ENCODE measurements around the gene KRT20. TPM values are rescaled to one million over a fixed set of nuclear protein-coding genes. Genes with fewer than 3 reads are reported as not detected.
"Not testable (repeated sequence)": the region's sequence is repeated elsewhere in the genome, so short reads cannot be mapped to it uniquely, and the experiment has no call there.

The KRT20 gene
- total RNA-seq, 6 experiments from 2014 or later, result not detected

GRCh38 chr17:40922239-40922638, 37.2 kb upstream of the KRT20 start:
- WGBS (ENCODE audit: insufficient coverage, low coverage, low lambda C conversion rate, missing lambda C conversion rate), result 47% methylated on average over 2 of the region's 2 CpGs
- no peak for TF ChIP-seq CTCF (IDR thresholded peaks at IDR 0.05)
- TF ChIP-seq POLR2A (IDR thresholded peaks at IDR 0.05), result no peak
- H3K27ac ChIP-seq, result no peak overlapping the region
- H3K9me3 ChIP-seq, result no peaks in the 10 kb centered on the region
- H3K4me3 ChIP-seq, result no peak overlapping the region
- no peaks in the 10 kb centered on the region for H3K27me3 ChIP-seq
- intact Hi-C loops (cut with DNase I), result no loop called here
- peak in 1 of 4 donors; percentile 79 for ATAC-seq
- no peak for DNase-seq
- no peaks in the 10 kb centered on the region for H3K36me3 ChIP-seq
- no peaks in the 10 kb centered on the region for H3K4me1 ChIP-seq

- no peak overlapping the region for H3K4me3 ChIP-seq
- H3K9me3 ChIP-seq, result no peaks in the 10 kb centered on the region
- no peak overlapping the region for H3K27ac ChIP-seq
- no peaks in the 10 kb centered on the region for H3K36me3 ChIP-seq
- TF ChIP-seq CTCF (IDR thresholded peaks at IDR 0.05) (no peak), POLR2A (IDR thresholded peaks at IDR 0.05) (no peak)
- 79% methylated on average over 2 of the region's 2 CpGs for WGBS (ENCODE audit: insufficient coverage, low coverage, low lambda C conversion rate, missing lambda C conversion rate)
- H3K4me1 ChIP-seq, result no peaks in the 10 kb centered on the region
- intact Hi-C loops (cut with DNase I), result no loop called here
- DNase-seq (no peak), ATAC-seq (no peak)
- no peaks in the 10 kb centered on the region for H3K27me3 ChIP-seq
Observed at GRCh38 chr17:40921026-40921425, 36.0 kb upstream of the KRT20 start.

GRCh38 chr17:40917116-40917515, 32.1 kb upstream of the KRT20 start:
- not testable (repeated sequence) for H3K4me3 ChIP-seq, DNase-seq, H3K27me3 ChIP-seq, H3K4me1 ChIP-seq, H3K27ac ChIP-seq, H3K9me3 ChIP-seq, H3K36me3 ChIP-seq, ATAC-seq
- intact Hi-C loops (cut with DNase I), result loop anchor here in 1 of 2 donors (10.0 kb wide), 1 partner anchor 738 kb away; no protein-coding TSS in a partner anchor
- WGBS (ENCODE audit: insufficient coverage, low coverage, low lambda C conversion rate, missing lambda C conversion rate), result 73% methylated on average over 1 of the region's 2 CpGs

GRCh38 chr17:40916366-40916765, 31.3 kb upstream of the KRT20 start:
- Histone ChIP-seq H3K4me1 (no peaks in the 10 kb centered on the region), H3K4me3 (no peak overlapping the region), H3K9me3 (no peaks in the 10 kb centered on the region), H3K27ac (no peak overlapping the region), H3K36me3 (no peaks in the 10 kb centered on the region), H3K27me3 (no peaks in the 10 kb centered on the region)
- no peak for ATAC-seq
- 88% methylated on average over 1 of the region's 1 CpG for WGBS (ENCODE audit: insufficient coverage, low coverage, low lambda C conversion rate, missing lambda C conversion rate)
- no peak for TF ChIP-seq CTCF (IDR thresholded peaks at IDR 0.05)
- DNase-seq, result no peak
- intact Hi-C loops (cut with DNase I), result loop anchor here in 1 of 2 donors (10.0 kb wide), 1 partner anchor 738 kb away; no protein-coding TSS in a partner anchor

GRCh38 chr17:40915721-40916256, 30.7 kb upstream of the KRT20 start:
- no peaks in the 10 kb centered on the region for H3K4me1 ChIP-seq
- H3K36me3 ChIP-seq, result no peaks in the 10 kb centered on the region
- H3K4me3 ChIP-seq, result no peak overlapping the region
- TF ChIP-seq POLR2A (IDR thresholded peaks at IDR 0.05) (no peak), CTCF (IDR thresholded peaks at IDR 0.05) (no peak)
- ATAC-seq (no peak), DNase-seq (no peak)
- H3K9me3 ChIP-seq, result no peaks in the 10 kb centered on the region
- H3K27me3 ChIP-seq, result no peaks in the 10 kb centered on the region
- H3K27ac ChIP-seq, result no peak overlapping the region
- intact Hi-C loops (cut with DNase I), result loop anchor here in 1 of 2 donors (10.0 kb wide), 1 partner anchor 739 kb away; no protein-coding TSS in a partner anchor
- 54% methylated on average over 2 of the region's 2 CpGs for WGBS (ENCODE audit: insufficient coverage, low coverage, low lambda C conversion rate, missing lambda C conversion rate)
